H9 (cell line): ENCODE data around the gene NCEH1. TPM values are rescaled to one million over a fixed set of nuclear protein-coding genes. Genes with fewer than 3 reads are reported as not detected.

Source experiments
- DNase-seq: peaks from one replicate; pipeline ENCODE4 v3.0.0-alpha.2; 2017
- H2AFZ ChIP-seq: one replicate; pipeline ENCODE4 v1.6.1; 2013; ENCODE audit warnings: mild to moderate bottlenecking, low read length, control low read depth, moderate library complexity
- H2AK5ac ChIP-seq: 2 replicates; pipeline ENCODE4 v1.6.1; 2013; ENCODE audit warnings: low read length, control low read depth, mixed read lengths; ENCODE audit not compliant: insufficient read length
- H2BK120ac ChIP-seq: one replicate; pipeline ENCODE4 v1.6.1; 2013; ENCODE audit warnings: low read depth, mild to moderate bottlenecking, low read length, control low read depth, inconsistent platforms; ENCODE audit not compliant: poor library complexity, severe bottlenecking
- H2BK12ac ChIP-seq: 2 replicates; pipeline ENCODE4 v1.6.1; 2013; ENCODE audit warnings: low read length, control low read depth, mixed read lengths, low read depth; ENCODE audit not compliant: insufficient read length
- H2BK15ac ChIP-seq: 2 replicates; pipeline ENCODE4 v1.6.1; 2013; ENCODE audit warnings: low read depth, low read length, control low read depth
- H2BK20ac ChIP-seq: one replicate; pipeline ENCODE4 v1.6.1; 2013; ENCODE audit warnings: low read depth, mild to moderate bottlenecking, low read length, control low read depth, inconsistent platforms; ENCODE audit not compliant: poor library complexity, severe bottlenecking
- H2BK5ac ChIP-seq: 2 replicates; pipeline ENCODE4 v1.6.1; 2013; ENCODE audit warnings: low read length, control low read depth, mixed read lengths; ENCODE audit not compliant: insufficient read length
- H3K14ac ChIP-seq: 2 replicates; pipeline ENCODE4 v1.6.1; 2013; ENCODE audit warnings: low read length, control low read depth; ENCODE audit not compliant: insufficient read depth
- H3K18ac ChIP-seq: 2 replicates; pipeline ENCODE4 v1.6.1; 2013; ENCODE audit warnings: low read depth, mild to moderate bottlenecking, mixed read lengths, low read length, control low read depth; ENCODE audit not compliant: insufficient read length
- H3K23ac ChIP-seq: 2 replicates; pipeline ENCODE4 v1.6.1; 2013; ENCODE audit warnings: low read length, control low read depth, mixed read lengths, low read depth; ENCODE audit not compliant: insufficient read length
- H3K23me2 ChIP-seq: 2 replicates; pipeline ENCODE4 v1.6.1; 2013; ENCODE audit warnings: low read depth, mild to moderate bottlenecking, mixed read lengths, low read length, control low read depth; ENCODE audit not compliant: insufficient read length, poor library complexity, severe bottlenecking
- H3K27ac ChIP-seq: 2 replicates; pipeline ENCODE4 v1.5.1; 2013; ENCODE audit warnings: low read length, control low read depth, mixed read lengths, low read depth; ENCODE audit not compliant: insufficient read length
- H3K27me3 ChIP-seq: 2 replicates; pipeline ENCODE4 v1.6.1; 2013; ENCODE audit warnings: low read length, control low read depth, inconsistent platforms; ENCODE audit not compliant: insufficient read depth
- H3K4ac ChIP-seq: 2 replicates; pipeline ENCODE4 v1.6.1; 2013; ENCODE audit warnings: low read depth, mild to moderate bottlenecking, control low read depth, inconsistent platforms, low read length, moderate library complexity
- H3K4me1 ChIP-seq: 2 replicates; pipeline ENCODE4 v1.6.1; 2013; ENCODE audit warnings: low read length, control low read depth, inconsistent platforms; ENCODE audit not compliant: insufficient read depth
- H3K4me2 ChIP-seq: 2 replicates; pipeline ENCODE4 v1.6.1; 2013; ENCODE audit warnings: low read length, control low read depth, mixed read lengths; ENCODE audit not compliant: insufficient read length, insufficient read depth
- H3K56ac ChIP-seq: 2 replicates; pipeline ENCODE4 v1.6.1; 2013; ENCODE audit warnings: low read depth, mild to moderate bottlenecking, mixed read lengths, low read length, control low read depth; ENCODE audit not compliant: insufficient read length
- H3K79me1 ChIP-seq: 2 replicates; pipeline ENCODE4 v1.6.1; 2013; ENCODE audit warnings: low read depth, mild to moderate bottlenecking, moderate library complexity, low read length, control low read depth, inconsistent platforms; ENCODE audit not compliant: insufficient read depth, poor library complexity, severe bottlenecking
- H3K79me2 ChIP-seq: 2 replicates; pipeline ENCODE4 v1.6.1; 2013; ENCODE audit warnings: low read length, control low read depth, inconsistent platforms; ENCODE audit not compliant: insufficient read depth
- H3K9ac ChIP-seq: 2 replicates; pipeline ENCODE4 v1.6.1; 2013; ENCODE audit warnings: low read length, control low read depth, mixed read lengths; ENCODE audit not compliant: insufficient read length; ENCODE audit errors: extremely low read depth
- H3K9me3 ChIP-seq: one replicate; pipeline ENCODE4 v1.6.1; 2013; ENCODE audit warnings: low read depth, low read length, inconsistent platforms; ENCODE audit not compliant: control insufficient read depth
- H3T11ph ChIP-seq: one replicate; pipeline ENCODE4 v1.6.1; 2013; ENCODE audit warnings: mild to moderate bottlenecking, low read length, control low read depth, inconsistent platforms
- H4K20me1 ChIP-seq: one replicate; pipeline ENCODE4 v1.6.1; 2013; ENCODE audit not compliant: control insufficient read depth, insufficient read length, insufficient read depth
- H4K5ac ChIP-seq: 2 replicates; pipeline ENCODE4 v1.6.1; 2013; ENCODE audit warnings: low read depth, mild to moderate bottlenecking, mixed read lengths, low read length, control low read depth; ENCODE audit not compliant: insufficient read length
- H4K8ac ChIP-seq: replicated peaks from 2 replicates; pipeline ENCODE4 v1.6.1; 2013; ENCODE audit warnings: low read length, control low read depth, mixed read lengths, low read depth; ENCODE audit not compliant: insufficient read length
- H4K91ac ChIP-seq: 2 replicates; pipeline ENCODE4 v1.6.1; 2013; ENCODE audit warnings: low read depth, mild to moderate bottlenecking, moderate library complexity, mixed read lengths, low read length, control low read depth; ENCODE audit not compliant: insufficient read length
- H3K27ac Mint-ChIP-seq, 3 experiments: 2 replicates in 2 of 3; 3 replicates in 1 of 3; pipeline ENCODE4 v1.8.0; 2020 to 2021; ENCODE audit warnings: mixed read lengths in 3 of 3, mild to moderate bottlenecking in 1 of 3, moderate library complexity in 1 of 3
- H3K27me3 Mint-ChIP-seq: 2 replicates; pipeline ENCODE4 v1.8.0; 2021; ENCODE audit warnings: low read depth, mild to moderate bottlenecking, moderate library complexity, mixed read lengths
- H3K36me3 Mint-ChIP-seq, 3 experiments: 2 replicates in 2 of 3; 3 replicates in 1 of 3; pipeline ENCODE4 v1.8.0; 2020 to 2021; ENCODE audit warnings: low read depth in 3 of 3, mixed read lengths in 3 of 3; ENCODE audit not compliant: insufficient read depth in 1 of 3
- H3K4me1 Mint-ChIP-seq, 2 experiments: 2 replicates each; pipeline ENCODE4 v1.8.0; 2020; ENCODE audit warnings: mixed read lengths in 2 of 2
- H3K4me3 Mint-ChIP-seq, 2 experiments: 2 replicates in 1 of 2; 3 replicates in 1 of 2; pipeline ENCODE4 v1.8.0; 2020 to 2021; ENCODE audit warnings: mild to moderate bottlenecking in 2 of 2, mixed read lengths in 2 of 2, moderate library complexity in 1 of 2
- H3K9me3 Mint-ChIP-seq, 2 experiments: 2 replicates in 1 of 2; 3 replicates in 1 of 2; pipeline ENCODE4 v1.8.0; 2020; ENCODE audit warnings: mild to moderate bottlenecking in 2 of 2, mixed read lengths in 2 of 2, moderate library complexity in 1 of 2
- CTCF ChIP-seq: fragments of 200-600 bp; sonication (generic); conservative IDR thresholded peaks from 3 replicates; pipeline ENCODE4 v1.8.0; 2021; ENCODE audit warnings: antibody characterized with exemption, mild to moderate bottlenecking
- WGBS: extraction: QIAGEN DNeasy Blood & Tissue Kit; methylation state at CpG from one replicate; pipeline ENCODE4 v1.1.7; 2013; ENCODE audit warnings: missing lambda C conversion rate, low lambda C conversion rate, mixed read lengths; ENCODE audit not compliant: insufficient read length; ENCODE audit errors: extremely low coverage; 5-methylcytosine and 5-hydroxymethylcytosine counted together
- total RNA-seq: library from RNA; stranded (reverse); gene quantifications from 2 replicates; pipeline ENCODE4 v1.2.1, GENCODE V29; 2021

Gene NCEH1
- total RNA-seq, 1 experiment from 2014 or later = 2.3 TPM

GRCh38 chr3:172698631-172699030 lies 12.2 kb downstream of the NCEH1 start:
- no peaks in the 10 kb centered on the region for H4K20me1 ChIP-seq
- Mint-ChIP-seq H3K27ac (peak overlapping the region in 2 of 3 experiments; percentile 17 to 76; a peak in 2 of 7 replicates), H3K9me3 (no peaks in the 10 kb centered on the region), H3K36me3 (no peaks in the 10 kb centered on the region), H3K4me3 (no peak overlapping the region), H3K27me3 (no peaks in the 10 kb centered on the region), H3K4me1 (peaks cover 8 to 15% of the 10 kb centered on the region in 2 experiments)
- H3K23me2 ChIP-seq = no peaks in the 10 kb centered on the region
- no peak overlapping the region for H2BK15ac ChIP-seq
- no peak overlapping the region for H3K18ac ChIP-seq
- no peak overlapping the region for H2AK5ac ChIP-seq
- H3K4me2 ChIP-seq = no peak overlapping the region
- H2BK12ac ChIP-seq = no peak overlapping the region
- DNase-seq = no peak
- no peak overlapping the region for H4K8ac ChIP-seq
- H3K9ac ChIP-seq = no peak overlapping the region
- no peak overlapping the region for H3K27ac ChIP-seq
- no peaks in the 10 kb centered on the region for H3K79me2 ChIP-seq
- no peak overlapping the region for H4K91ac ChIP-seq
- H2AFZ ChIP-seq = no peak overlapping the region
- H3K79me1 ChIP-seq = no peaks in the 10 kb centered on the region
- no peak overlapping the region for H2BK120ac ChIP-seq
- TF ChIP-seq CTCF = no peak
- H3K27me3 ChIP-seq = no peaks in the 10 kb centered on the region
- no peaks in the 10 kb centered on the region for H3K9me3 ChIP-seq
- no peak overlapping the region for H3K4ac ChIP-seq
- no peaks in the 10 kb centered on the region; the same call in 1 of the 2 replicates for H3K4me1 ChIP-seq
- H3K23ac ChIP-seq = no peak overlapping the region
- H2BK5ac ChIP-seq = no peak overlapping the region
- H2BK20ac ChIP-seq = no peak overlapping the region
- no peak overlapping the region for H4K5ac ChIP-seq
- no peak overlapping the region for H3K56ac ChIP-seq
- no CpG with 5 or more reads among the region's 6 CpGs for WGBS
- no peak overlapping the region for H3T11ph ChIP-seq
- no peak overlapping the region for H3K14ac ChIP-seq
